HL-60 (cell line): ENCODE data around the gene ZGPAT.

Source experiments
- GABPA ChIP-seq: IDR thresholded peaks from 2 replicates; pipeline ENCODE4 v1.6.1; 2012; ENCODE audit warnings: low read depth
- POLR2AphosphoS5 ChIP-seq: IDR thresholded peaks from 2 replicates; pipeline ENCODE4 v1.6.1; 2012; ENCODE audit warnings: low read depth
- SPI1 ChIP-seq: IDR thresholded peaks from 2 replicates; pipeline ENCODE4 v1.6.1; 2012; ENCODE audit warnings: low read depth, mild to moderate bottlenecking, borderline replicate concordance
- TF ChIP-seq, protein P1 (sequence below): IDR thresholded peaks from one replicate; pipeline ENCODE4 v1.5.1; 2011; ENCODE audit warnings: low read length, control low read depth, inconsistent platforms; ENCODE audit not compliant: insufficient read depth
- TF ChIP-seq, protein P2 (sequence below): IDR thresholded peaks from 2 replicates; pipeline ENCODE4 v1.6.1; 2012; ENCODE audit warnings: low read depth; ENCODE audit not compliant: insufficient replicate concordance

DNA sequence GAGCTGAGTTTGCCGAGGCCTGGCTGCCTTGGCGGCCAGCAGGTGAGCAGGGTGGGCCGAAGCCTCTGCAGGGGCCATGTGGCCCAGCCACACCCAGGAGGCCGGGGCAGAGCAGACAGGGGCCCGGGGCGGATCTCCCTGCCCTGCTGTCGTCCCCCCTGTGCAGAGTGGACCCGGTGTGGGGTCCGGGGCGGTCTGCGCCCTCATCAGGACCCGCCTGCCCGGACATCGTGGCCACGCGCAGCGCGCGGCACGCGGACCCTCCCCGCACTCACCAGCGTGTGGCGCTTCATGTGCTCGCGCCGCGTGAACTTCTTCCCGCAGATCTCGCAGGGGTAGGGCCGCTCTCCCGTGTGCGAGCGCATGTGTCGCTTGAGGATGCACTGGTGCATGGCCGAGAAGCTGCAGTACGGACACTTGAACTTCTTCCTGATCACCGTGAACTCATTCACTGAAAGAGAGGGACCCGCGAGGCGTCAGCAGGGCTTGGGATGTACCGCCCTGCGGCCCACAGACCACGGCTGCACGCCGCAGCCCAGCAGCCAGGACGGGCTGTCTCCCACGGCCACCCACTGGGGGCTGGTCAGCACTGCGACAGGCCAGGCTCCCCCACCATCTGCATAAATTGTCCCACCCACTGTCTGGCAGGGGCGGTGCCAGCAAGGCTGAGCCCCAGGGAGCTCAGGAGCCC is 44.7 kb downstream of the ZGPAT start:
- TF ChIP-seq, protein P1, sequence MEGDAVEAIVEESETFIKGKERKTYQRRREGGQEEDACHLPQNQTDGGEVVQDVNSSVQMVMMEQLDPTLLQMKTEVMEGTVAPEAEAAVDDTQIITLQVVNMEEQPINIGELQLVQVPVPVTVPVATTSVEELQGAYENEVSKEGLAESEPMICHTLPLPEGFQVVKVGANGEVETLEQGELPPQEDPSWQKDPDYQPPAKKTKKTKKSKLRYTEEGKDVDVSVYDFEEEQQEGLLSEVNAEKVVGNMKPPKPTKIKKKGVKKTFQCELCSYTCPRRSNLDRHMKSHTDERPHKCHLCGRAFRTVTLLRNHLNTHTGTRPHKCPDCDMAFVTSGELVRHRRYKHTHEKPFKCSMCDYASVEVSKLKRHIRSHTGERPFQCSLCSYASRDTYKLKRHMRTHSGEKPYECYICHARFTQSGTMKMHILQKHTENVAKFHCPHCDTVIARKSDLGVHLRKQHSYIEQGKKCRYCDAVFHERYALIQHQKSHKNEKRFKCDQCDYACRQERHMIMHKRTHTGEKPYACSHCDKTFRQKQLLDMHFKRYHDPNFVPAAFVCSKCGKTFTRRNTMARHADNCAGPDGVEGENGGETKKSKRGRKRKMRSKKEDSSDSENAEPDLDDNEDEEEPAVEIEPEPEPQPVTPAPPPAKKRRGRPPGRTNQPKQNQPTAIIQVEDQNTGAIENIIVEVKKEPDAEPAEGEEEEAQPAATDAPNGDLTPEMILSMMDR: no peak
- TF ChIP-seq POLR2AphosphoS5 (no peak), GABPA (no peak), SPI1 (no peak)
- TF ChIP-seq, protein P2, sequence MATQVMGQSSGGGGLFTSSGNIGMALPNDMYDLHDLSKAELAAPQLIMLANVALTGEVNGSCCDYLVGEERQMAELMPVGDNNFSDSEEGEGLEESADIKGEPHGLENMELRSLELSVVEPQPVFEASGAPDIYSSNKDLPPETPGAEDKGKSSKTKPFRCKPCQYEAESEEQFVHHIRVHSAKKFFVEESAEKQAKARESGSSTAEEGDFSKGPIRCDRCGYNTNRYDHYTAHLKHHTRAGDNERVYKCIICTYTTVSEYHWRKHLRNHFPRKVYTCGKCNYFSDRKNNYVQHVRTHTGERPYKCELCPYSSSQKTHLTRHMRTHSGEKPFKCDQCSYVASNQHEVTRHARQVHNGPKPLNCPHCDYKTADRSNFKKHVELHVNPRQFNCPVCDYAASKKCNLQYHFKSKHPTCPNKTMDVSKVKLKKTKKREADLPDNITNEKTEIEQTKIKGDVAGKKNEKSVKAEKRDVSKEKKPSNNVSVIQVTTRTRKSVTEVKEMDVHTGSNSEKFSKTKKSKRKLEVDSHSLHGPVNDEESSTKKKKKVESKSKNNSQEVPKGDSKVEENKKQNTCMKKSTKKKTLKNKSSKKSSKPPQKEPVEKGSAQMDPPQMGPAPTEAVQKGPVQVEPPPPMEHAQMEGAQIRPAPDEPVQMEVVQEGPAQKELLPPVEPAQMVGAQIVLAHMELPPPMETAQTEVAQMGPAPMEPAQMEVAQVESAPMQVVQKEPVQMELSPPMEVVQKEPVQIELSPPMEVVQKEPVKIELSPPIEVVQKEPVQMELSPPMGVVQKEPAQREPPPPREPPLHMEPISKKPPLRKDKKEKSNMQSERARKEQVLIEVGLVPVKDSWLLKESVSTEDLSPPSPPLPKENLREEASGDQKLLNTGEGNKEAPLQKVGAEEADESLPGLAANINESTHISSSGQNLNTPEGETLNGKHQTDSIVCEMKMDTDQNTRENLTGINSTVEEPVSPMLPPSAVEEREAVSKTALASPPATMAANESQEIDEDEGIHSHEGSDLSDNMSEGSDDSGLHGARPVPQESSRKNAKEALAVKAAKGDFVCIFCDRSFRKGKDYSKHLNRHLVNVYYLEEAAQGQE: no peak
